CD14-positive monocyte (primary cell): ENCODE data around the gene OR6P1. TPM values are rescaled to one million over a fixed set of nuclear protein-coding genes. Genes with fewer than 3 reads are reported as not detected.

Experiments
- DNase-seq, 3 donors: peaks; one replicate each; pipeline ENCODE4 v3.0.0-alpha.2; 2011 to 2022
- H2AFZ ChIP-seq: 2 replicates; pipeline ENCODE4 v1.6.0; 2012; ENCODE audit warnings: mild to moderate bottlenecking, low read depth, low read length, inconsistent platforms; ENCODE audit not compliant: insufficient read depth, poor library complexity, severe bottlenecking
- H3K27ac ChIP-seq, 2 donors: 1 replicate in 1 of 2; 2 replicates in 1 of 2; pipeline ENCODE4 v1.5.1; 2012 to 2013; ENCODE audit warnings: low read length in 2 of 2, control low read depth in 1 of 2, inconsistent platforms in 1 of 2, low read depth in 1 of 2, mild to moderate bottlenecking in 1 of 2
- H3K27me3 ChIP-seq, 2 donors: one replicate each; pipeline versions ENCODE4 v1.6.0 to v1.6.1; 2011 to 2013; ENCODE audit warnings: low read length in 2 of 2; ENCODE audit not compliant: control insufficient read depth in 2 of 2, insufficient read depth in 2 of 2
- H3K36me3 ChIP-seq, 2 donors: replicated peaks in 1 of 2; 1 replicate in 1 of 2; 2 replicates in 1 of 2; pipeline versions ENCODE4 v1.5.1 to v1.6.1; 2012 to 2013; ENCODE audit warnings: low read length in 2 of 2, control low read depth in 1 of 2, inconsistent platforms in 1 of 2, mild to moderate bottlenecking in 1 of 2; ENCODE audit not compliant: insufficient read depth in 2 of 2, control insufficient read depth in 1 of 2
- H3K4me1 ChIP-seq, 2 donors: 1 replicate in 1 of 2; 2 replicates in 1 of 2; pipeline versions ENCODE4 v1.5.1 to v1.6.1; 2012 to 2013; ENCODE audit warnings: low read length in 2 of 2, control low read depth in 1 of 2, inconsistent platforms in 1 of 2, mild to moderate bottlenecking in 1 of 2, moderate library complexity in 1 of 2; ENCODE audit not compliant: insufficient read depth in 2 of 2, control insufficient read depth in 1 of 2
- H3K4me2 ChIP-seq: replicated peaks from 2 replicates; pipeline ENCODE3; 2012; ENCODE audit warnings: low read length, moderate library complexity, mild to moderate bottlenecking; ENCODE audit not compliant: poor library complexity, severe bottlenecking; ENCODE audit errors: extremely low read depth
- H3K4me3 ChIP-seq, 3 experiments: fragments of 200-600 bp in 1 of 3; sonication (generic) in 1 of 3; replicated peaks in 1 of 3; 1 replicate in 2 of 3; 2 replicates in 1 of 3; pipeline ENCODE4 v1.5.1; 2011 to 2013; ENCODE audit warnings: low read length in 3 of 3, mild to moderate bottlenecking in 3 of 3, control low read depth in 2 of 3, low read depth in 2 of 3, inconsistent platforms in 1 of 3, moderate library complexity in 1 of 3
- H3K79me2 ChIP-seq: 2 replicates; pipeline ENCODE4 v1.6.0; 2012; ENCODE audit warnings: mild to moderate bottlenecking, control low read depth, inconsistent platforms, low read length, moderate library complexity; ENCODE audit not compliant: insufficient read depth
- H3K9ac ChIP-seq: 2 replicates; pipeline ENCODE4 v1.6.0; 2017; ENCODE audit warnings: low read length, mild to moderate bottlenecking; ENCODE audit not compliant: insufficient read depth, poor library complexity, severe bottlenecking
- H3K9me3 ChIP-seq, 2 donors: replicated peaks in 1 of 2; 1 replicate in 1 of 2; 2 replicates in 1 of 2; pipeline versions ENCODE4 v1.5.1 to v1.6.1; 2012 to 2013; ENCODE audit warnings: low read length in 2 of 2, control low read depth in 1 of 2; ENCODE audit not compliant: control insufficient read depth in 1 of 2, insufficient read depth in 1 of 2
- H4K20me1 ChIP-seq: 2 replicates; pipeline ENCODE4 v1.6.0; 2012; ENCODE audit warnings: mild to moderate bottlenecking, low read length, control low read depth, moderate library complexity; ENCODE audit not compliant: insufficient read depth
- H3K27ac Mint-ChIP-seq, 7 donors: one replicate each; pipeline ENCODE4 v1.8.0; 2020; ENCODE audit warnings: mild to moderate bottlenecking in 7 of 7, mixed read lengths in 7 of 7, moderate library complexity in 6 of 7, inconsistent platforms in 2 of 7
- H3K27me3 Mint-ChIP-seq, 3 donors: one replicate each; pipeline ENCODE4 v1.8.0; 2021 to 2022; ENCODE audit warnings: low read depth in 3 of 3, mild to moderate bottlenecking in 3 of 3, mixed read lengths in 3 of 3, moderate library complexity in 3 of 3, inconsistent platforms in 1 of 3
- H3K36me3 Mint-ChIP-seq, 2 donors: one replicate each; pipeline ENCODE4 v1.8.0; 2020; ENCODE audit warnings: mixed read lengths in 2 of 2, inconsistent platforms in 1 of 2, mild to moderate bottlenecking in 1 of 2
- H3K4me1 Mint-ChIP-seq: one replicate; pipeline ENCODE4 v1.8.0; 2020; ENCODE audit warnings: mild to moderate bottlenecking, mixed read lengths
- H3K4me3 Mint-ChIP-seq, 2 donors: one replicate each; pipeline ENCODE4 v1.8.0; 2020; ENCODE audit warnings: mild to moderate bottlenecking in 2 of 2, mixed read lengths in 2 of 2, moderate library complexity in 1 of 2
- H3K9me3 Mint-ChIP-seq, 7 donors: one replicate each; pipeline ENCODE4 v1.8.0; 2020 to 2022; ENCODE audit warnings: mixed read lengths in 7 of 7, mild to moderate bottlenecking in 6 of 7, moderate library complexity in 6 of 7, inconsistent platforms in 2 of 7
- WGBS: methylation state at CpG from one replicate; pipeline ENCODE4 v1.1.5; 2013; ENCODE audit warnings: missing lambda C conversion rate; ENCODE audit not compliant: insufficient coverage; 5-methylcytosine and 5-hydroxymethylcytosine counted together
- intact Hi-C, 2 donors: fragments of 100-400 bp; cut with micrococcal nuclease; formaldehyde crosslinking; loops; one replicate each; pipeline versions ENCODE4 v1.15.0 to v1.15.1; 2023
- polyA plus RNA-seq, 3 donors: library from polyadenylated mRNA; depleted of rRNA in 1 of 3; unstranded in 2 of 3; stranded (reverse) in 1 of 3; fragments of 300-500 nt in 2 of 3; fragments of >200 nt in 1 of 3; fragmentation: Illumina TruSeq in 2 of 3; gene quantifications; 1 replicate in 2 of 3; 2 replicates in 1 of 3; pipeline ENCODE4 v1.2.3, GENCODE V29; 2012 to 2021
- TF ChIP-seq, protein P1 (sequence below): fragments of 200-600 bp; IDR thresholded peaks from one replicate; pipeline ENCODE4 v1.8.0; 2022; ENCODE audit warnings: antibody characterized with exemption, mild to moderate bottlenecking

OR6P1 gene
- polyA plus RNA-seq, 3 donors, result not detected

DNA sequence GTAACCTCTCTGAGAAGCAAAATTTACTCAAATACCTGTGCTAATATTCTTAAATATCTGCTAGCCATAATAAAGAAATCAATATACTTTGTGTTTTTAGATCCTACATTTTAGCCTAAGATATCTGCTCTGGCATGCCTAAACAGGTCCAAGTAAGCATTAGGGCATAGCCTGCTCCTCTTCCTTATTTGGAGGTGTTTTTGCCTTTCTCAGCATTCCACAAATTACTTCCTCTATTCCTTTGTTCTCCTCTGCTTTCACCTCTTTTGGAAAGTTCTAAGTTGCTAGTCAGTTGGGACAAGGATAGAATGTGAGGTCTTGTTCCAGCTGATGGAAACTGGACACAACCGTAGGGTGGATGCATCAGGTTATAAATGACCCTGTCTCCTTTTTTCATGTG is 16.6 kb upstream of the OR6P1 start:
- Mint-ChIP-seq H3K27me3 (peaks cover 0 to 2% (median 0%) of the 10 kb centered on the region in 3 donors), H3K36me3 (no peaks in the 10 kb centered on the region), H3K4me3 (no peak overlapping the region), H3K27ac (no peak overlapping the region), H3K9me3 (peaks cover 15 to 21% (median 17%) of the 10 kb centered on the region in 7 donors), H3K4me1 (no peaks in the 10 kb centered on the region)
- H3K9ac ChIP-seq, result no peak overlapping the region
- no peak overlapping the region for H3K27ac ChIP-seq
- no peak overlapping the region for H3K4me2 ChIP-seq
- WGBS, result 100% methylated on average over 1 of the region's 1 CpG
- no peaks in the 10 kb centered on the region for H3K4me1 ChIP-seq
- H2AFZ ChIP-seq, result no peak overlapping the region
- H4K20me1 ChIP-seq, result no peaks in the 10 kb centered on the region
- H3K9me3 ChIP-seq, result peaks cover 13 to 15% of the 10 kb centered on the region in 2 donors
- TF ChIP-seq, protein P1, sequence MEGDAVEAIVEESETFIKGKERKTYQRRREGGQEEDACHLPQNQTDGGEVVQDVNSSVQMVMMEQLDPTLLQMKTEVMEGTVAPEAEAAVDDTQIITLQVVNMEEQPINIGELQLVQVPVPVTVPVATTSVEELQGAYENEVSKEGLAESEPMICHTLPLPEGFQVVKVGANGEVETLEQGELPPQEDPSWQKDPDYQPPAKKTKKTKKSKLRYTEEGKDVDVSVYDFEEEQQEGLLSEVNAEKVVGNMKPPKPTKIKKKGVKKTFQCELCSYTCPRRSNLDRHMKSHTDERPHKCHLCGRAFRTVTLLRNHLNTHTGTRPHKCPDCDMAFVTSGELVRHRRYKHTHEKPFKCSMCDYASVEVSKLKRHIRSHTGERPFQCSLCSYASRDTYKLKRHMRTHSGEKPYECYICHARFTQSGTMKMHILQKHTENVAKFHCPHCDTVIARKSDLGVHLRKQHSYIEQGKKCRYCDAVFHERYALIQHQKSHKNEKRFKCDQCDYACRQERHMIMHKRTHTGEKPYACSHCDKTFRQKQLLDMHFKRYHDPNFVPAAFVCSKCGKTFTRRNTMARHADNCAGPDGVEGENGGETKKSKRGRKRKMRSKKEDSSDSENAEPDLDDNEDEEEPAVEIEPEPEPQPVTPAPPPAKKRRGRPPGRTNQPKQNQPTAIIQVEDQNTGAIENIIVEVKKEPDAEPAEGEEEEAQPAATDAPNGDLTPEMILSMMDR, result no peak
- no peaks in the 10 kb centered on the region for H3K79me2 ChIP-seq
- no peaks in the 10 kb centered on the region for H3K27me3 ChIP-seq
- no peaks in the 10 kb centered on the region for H3K36me3 ChIP-seq
- DNase-seq, result no peak
- intact Hi-C loops, result no loop called here
- H3K4me3 ChIP-seq, result no peak overlapping the region

DNA sequence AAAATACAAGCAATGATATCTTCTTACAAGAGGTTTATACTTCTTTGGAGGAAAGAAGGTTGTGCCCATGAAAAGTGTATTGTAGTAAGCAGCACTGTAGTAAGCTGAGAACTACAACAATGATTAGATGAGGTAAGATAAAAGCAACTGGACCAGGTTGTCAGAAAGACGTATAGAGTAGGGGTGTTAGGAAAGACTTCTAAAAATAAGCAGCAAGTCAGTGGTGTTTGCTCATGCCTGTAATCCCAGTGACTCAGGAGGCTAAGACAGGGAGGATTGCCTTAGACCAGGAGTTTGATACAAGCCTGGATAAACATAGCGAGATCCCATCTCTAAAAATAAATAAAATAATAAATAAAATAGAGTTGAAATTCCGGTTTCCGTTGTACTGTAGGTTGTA is 13.6 kb upstream of the OR6P1 start:
- no peak for DNase-seq
- no peak overlapping the region for H2AFZ ChIP-seq
- TF ChIP-seq, protein P1, result no peak
- H3K4me3 ChIP-seq, result no peak overlapping the region
- Mint-ChIP-seq H3K4me3 (no peak overlapping the region), H3K36me3 (no peaks in the 10 kb centered on the region), H3K9me3 (peaks cover 13 to 20% (median 17%) of the 10 kb centered on the region in 7 donors), H3K27me3 (peaks cover 0 to 2% (median 0%) of the 10 kb centered on the region in 3 donors), H3K27ac (no peak overlapping the region), H3K4me1 (no peaks in the 10 kb centered on the region)
- peaks cover 13 to 15% of the 10 kb centered on the region in 2 donors for H3K9me3 ChIP-seq
- H3K9ac ChIP-seq, result no peak overlapping the region
- H3K4me2 ChIP-seq, result no peak overlapping the region
- H3K36me3 ChIP-seq, result no peaks in the 10 kb centered on the region
- no peaks in the 10 kb centered on the region for H3K4me1 ChIP-seq
- intact Hi-C loops, result no loop called here
- no peak overlapping the region for H3K27ac ChIP-seq
- WGBS, result 70% methylated on average over 1 of the region's 4 CpGs
- H4K20me1 ChIP-seq, result no peaks in the 10 kb centered on the region
- no peaks in the 10 kb centered on the region for H3K79me2 ChIP-seq
- H3K27me3 ChIP-seq, result no peaks in the 10 kb centered on the region
